HFF-Myc (cell line): ENCODE measurements around the gene SLC25A26.

Source experiments
- DNase-seq: peaks from one replicate; pipeline ENCODE4 v3.0.0-alpha.2; 2011; ENCODE audit warnings: low read depth; ENCODE audit errors: extremely low read depth
- H3K4me3 ChIP-seq: replicated peaks from 2 replicates; pipeline ENCODE4 v1.5.1; 2011; ENCODE audit warnings: low read depth, mild to moderate bottlenecking, control low read depth, low read length
- TF ChIP-seq, protein P1 (sequence below): IDR thresholded peaks from 2 replicates; pipeline ENCODE4 v1.5.1; 2012; ENCODE audit warnings: mild to moderate bottlenecking, low read depth, low read length, control low read depth; ENCODE audit errors: missing control alignments

SLC25A26 gene, protein sequence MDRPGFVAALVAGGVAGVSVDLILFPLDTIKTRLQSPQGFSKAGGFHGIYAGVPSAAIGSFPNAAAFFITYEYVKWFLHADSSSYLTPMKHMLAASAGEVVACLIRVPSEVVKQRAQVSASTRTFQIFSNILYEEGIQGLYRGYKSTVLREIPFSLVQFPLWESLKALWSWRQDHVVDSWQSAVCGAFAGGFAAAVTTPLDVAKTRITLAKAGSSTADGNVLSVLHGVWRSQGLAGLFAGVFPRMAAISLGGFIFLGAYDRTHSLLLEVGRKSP

GRCh38 chr3:66220602-66221377 is at the start of gene SLC25A26:
Gene SLC25A26, plus strand, starts transcription at chr3:66221001. Its CDS starts 94 bp downstream, at chr3:66221095.
- DNase-seq: peak; percentile 94
- peak within 1 kb of the TSS; percentile 83 for H3K4me3 ChIP-seq
- TF ChIP-seq, protein P1, sequence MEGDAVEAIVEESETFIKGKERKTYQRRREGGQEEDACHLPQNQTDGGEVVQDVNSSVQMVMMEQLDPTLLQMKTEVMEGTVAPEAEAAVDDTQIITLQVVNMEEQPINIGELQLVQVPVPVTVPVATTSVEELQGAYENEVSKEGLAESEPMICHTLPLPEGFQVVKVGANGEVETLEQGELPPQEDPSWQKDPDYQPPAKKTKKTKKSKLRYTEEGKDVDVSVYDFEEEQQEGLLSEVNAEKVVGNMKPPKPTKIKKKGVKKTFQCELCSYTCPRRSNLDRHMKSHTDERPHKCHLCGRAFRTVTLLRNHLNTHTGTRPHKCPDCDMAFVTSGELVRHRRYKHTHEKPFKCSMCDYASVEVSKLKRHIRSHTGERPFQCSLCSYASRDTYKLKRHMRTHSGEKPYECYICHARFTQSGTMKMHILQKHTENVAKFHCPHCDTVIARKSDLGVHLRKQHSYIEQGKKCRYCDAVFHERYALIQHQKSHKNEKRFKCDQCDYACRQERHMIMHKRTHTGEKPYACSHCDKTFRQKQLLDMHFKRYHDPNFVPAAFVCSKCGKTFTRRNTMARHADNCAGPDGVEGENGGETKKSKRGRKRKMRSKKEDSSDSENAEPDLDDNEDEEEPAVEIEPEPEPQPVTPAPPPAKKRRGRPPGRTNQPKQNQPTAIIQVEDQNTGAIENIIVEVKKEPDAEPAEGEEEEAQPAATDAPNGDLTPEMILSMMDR: no peak

GRCh38 chr3:66172394-66172793 is 48.4 kb upstream of the SLC25A26 start:
- TF ChIP-seq, protein P1: no peak

GRCh38 chr3:66177026-66177425 is 43.8 kb upstream of the SLC25A26 start:
- no peak overlapping the region for H3K4me3 ChIP-seq
- TF ChIP-seq, protein P1: no peak
- DNase-seq: no peak

More at GRCh38 chr3:66172394-66172793, 48.4 kb upstream of the SLC25A26 start:
- DNase-seq: no peak
- no peak overlapping the region for H3K4me3 ChIP-seq

GRCh38 chr3:66178206-66178605 is 42.6 kb upstream of the SLC25A26 start:
- DNase-seq: no peak
- H3K4me3 ChIP-seq: no peak overlapping the region
- TF ChIP-seq, protein P1: no peak

DNA sequence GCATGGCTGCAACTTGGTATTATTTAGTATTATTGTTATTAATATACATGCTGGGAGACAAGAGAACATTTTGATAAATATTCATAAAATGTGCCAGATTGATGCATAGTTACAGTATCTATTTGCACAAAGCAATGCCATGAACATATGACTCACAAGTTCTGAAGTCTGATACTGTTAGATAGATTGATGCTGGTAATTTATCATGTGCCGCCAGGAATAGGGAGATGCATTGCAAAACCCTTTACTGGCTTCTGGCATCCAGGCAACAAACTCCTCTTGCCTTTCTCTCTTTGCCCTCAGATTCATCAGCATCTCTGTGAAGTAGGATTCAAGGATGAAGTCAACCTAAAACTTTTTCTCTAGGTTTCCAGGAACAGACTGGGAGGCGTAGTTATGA is 41.0 kb upstream of the SLC25A26 start:
- TF ChIP-seq, protein P1: no peak
- no peak overlapping the region for H3K4me3 ChIP-seq
- DNase-seq: no peak

GRCh38 chr3:66181764-66182163 is 39.0 kb upstream of the SLC25A26 start:
- no peak overlapping the region for H3K4me3 ChIP-seq
- TF ChIP-seq, protein P1: no peak
- DNase-seq: no peak
